ENCODE measurements around the gene FRY.
A peak's percentile ranks its signal among the peaks of the same experiment; 100 is the strongest.

The FRY gene

GRCh38 chr13:32264407-32264806 is 232.8 kb downstream of the FRY start:
- no peak for DNase-seq

- no peak for DNase-seq
Observed at GRCh38 chr13:32265726-32266125, 234.2 kb downstream of the FRY start.

DNA sequence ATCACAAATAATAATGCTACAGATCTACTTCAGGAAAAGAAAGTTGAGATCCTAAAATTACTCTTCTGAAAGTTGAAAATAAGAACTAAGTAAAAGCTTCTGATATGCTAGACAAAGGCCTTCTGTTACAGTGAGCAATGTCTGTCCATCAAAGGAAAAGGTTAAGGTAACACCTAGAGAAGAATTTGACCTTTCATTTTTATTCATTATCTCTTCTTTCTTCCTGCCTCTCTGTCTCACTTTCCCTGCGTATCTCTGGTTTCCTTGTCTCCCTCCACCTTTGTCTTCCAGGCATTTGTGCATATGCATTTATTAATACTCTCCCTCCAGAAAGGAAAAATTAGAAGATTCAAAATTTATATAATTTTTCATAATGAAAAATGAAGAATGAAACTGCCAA is 234.6 kb downstream of the FRY start:
- no peak for DNase-seq

- DNase-seq: no peak
Observed at GRCh38 chr13:32267836-32268439, 236.4 kb downstream of the FRY start.

DNA sequence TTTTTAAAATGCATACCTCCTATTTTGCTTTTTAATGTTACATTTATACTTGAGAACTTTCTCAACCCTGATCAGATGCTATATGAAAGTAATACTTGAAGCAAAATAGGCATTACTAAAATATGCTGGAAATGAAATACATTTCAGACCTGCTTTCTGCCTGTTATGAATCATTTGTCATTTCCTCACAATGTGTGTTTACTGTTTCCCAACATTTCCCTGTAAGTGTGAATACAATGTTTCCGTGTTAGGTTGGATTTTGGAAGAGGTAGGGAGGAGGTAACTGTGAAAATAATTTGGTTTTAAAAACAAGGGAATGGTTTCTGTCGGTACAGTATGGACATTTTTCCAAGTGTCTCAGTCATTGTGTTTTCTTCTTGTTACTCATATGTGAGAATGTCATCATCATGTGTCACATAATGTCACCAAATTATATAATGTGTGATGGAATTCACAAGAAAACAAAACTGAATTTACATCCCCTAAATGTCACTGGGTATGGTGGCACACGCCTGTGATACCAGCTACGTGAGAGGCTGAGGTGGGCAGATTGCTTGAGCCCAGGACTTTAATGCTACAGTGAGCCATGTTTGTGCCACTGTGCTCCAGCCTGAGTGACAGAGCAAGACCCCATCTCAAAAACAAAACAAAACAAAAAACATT is 240.6 kb downstream of the FRY start:
- no peak for DNase-seq

- no peak for DNase-seq
Observed at GRCh38 chr13:32277839-32278238, 246.3 kb downstream of the FRY start.

DNA sequence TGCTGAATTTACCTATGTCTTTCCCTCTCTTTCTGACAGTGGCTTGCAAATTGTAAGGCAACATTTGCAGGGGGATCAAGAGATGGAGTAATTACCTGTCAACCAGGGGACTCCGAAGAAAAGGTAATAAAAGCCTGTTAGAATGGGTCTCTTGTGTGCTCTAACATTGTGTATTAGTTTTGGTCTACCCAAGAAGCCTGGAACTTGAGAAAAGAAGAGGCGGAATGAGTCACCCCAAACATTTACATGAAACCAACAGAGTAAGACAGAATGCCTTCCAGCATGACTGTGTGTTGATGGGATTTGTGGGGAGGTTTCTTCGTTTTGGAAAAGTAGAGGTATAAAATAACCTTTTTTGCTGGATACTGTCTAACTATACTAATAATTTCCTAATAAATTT is 246.9 kb downstream of the FRY start:
- no peak for DNase-seq

GRCh38 chr13:32281096-32281495 is 249.5 kb downstream of the FRY start:
- DNase-seq: no peak

GRCh38 chr13:32282096-32282711 is 250.6 kb downstream of the FRY start:
- no peak for DNase-seq

GRCh38 chr13:32284927-32285632 is 253.5 kb downstream of the FRY start:
- DNase-seq: peak; percentile 71

DNA sequence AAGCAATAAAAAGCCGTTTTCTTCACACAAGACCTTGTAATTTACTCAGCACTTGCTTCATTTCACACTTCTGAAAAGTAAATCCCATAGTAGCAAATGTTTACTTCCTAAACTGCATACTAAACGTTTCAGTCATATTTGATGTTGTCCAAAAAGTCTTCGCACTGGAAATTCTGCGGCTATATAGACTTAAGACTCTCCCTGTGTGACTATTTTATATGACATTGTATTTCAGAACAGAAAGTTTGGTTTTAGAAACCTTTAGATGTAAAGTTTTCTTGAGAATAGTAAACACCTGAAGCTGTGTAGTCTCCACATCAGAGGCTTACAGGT is 254.0 kb downstream of the FRY start:
- DNase-seq: no peak

GRCh38 chr13:32297206-32297605 is 265.6 kb downstream of the FRY start:
- no peak for DNase-seq

GRCh38 chr13:32298695-32299094 is 267.1 kb downstream of the FRY start:
- DNase-seq: no peak

- no peak for DNase-seq
Observed at GRCh38 chr13:32299893-32300292, 268.3 kb downstream of the FRY start.

GRCh38 chr13:32300406-32300805 is 268.8 kb downstream of the FRY start:
- no peak for DNase-seq

DNA sequence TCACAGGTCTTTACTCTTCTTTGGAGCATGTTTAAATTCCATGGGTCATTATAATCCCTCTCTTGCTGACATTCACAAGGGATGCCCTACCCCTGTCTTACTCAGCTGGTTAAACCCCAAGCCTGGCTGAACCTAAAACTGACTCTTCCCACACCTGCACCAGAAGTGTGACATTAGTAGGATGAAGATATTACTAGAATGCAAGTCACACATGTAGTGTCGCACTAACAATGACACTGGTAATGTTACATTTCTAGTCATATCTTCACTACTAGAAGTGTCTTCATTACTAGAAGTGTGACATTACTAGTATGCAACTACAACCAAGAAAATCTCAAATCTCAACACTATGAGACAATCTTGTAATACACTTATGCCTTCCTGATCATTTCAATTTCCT is 269.3 kb downstream of the FRY start:
- no peak for DNase-seq

DNA sequence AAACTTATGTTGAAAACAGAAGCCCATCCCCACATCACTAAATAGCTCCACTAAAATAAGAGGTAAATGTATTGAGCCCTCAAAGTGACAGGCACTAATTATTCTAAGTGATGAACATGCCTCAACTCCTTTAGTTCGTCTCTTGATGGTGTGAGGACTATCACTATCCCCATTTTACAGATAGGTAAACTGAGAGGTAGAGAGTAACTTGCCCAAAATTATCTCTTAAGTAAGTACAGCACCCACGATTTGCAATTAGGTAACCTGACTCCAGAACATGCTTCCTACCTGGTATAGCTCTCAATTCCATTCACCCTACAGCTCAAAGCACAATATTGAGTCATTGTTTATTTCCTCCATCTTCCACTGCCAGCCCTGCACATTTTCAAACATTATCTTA is 270.9 kb downstream of the FRY start:
- DNase-seq: no peak

DNA sequence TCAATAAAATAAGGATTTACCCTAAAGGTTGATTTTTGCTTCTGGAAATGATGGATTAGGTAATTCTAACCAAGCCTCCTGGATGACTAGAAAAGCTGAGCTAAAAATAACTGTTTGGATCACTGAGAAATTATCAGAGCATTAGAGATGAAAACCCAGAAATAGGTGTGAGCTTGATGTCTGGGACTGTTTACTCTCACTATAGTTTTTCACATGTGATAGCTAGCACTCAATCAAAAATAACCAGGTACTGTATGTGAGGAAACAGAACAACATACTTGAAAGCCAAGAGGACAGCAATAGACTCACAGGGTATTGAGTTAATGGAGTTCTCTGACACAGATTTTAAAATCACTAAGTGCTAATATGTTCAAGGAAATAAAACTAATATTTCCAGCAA is 274.1 kb downstream of the FRY start:
- no peak for DNase-seq

DNA sequence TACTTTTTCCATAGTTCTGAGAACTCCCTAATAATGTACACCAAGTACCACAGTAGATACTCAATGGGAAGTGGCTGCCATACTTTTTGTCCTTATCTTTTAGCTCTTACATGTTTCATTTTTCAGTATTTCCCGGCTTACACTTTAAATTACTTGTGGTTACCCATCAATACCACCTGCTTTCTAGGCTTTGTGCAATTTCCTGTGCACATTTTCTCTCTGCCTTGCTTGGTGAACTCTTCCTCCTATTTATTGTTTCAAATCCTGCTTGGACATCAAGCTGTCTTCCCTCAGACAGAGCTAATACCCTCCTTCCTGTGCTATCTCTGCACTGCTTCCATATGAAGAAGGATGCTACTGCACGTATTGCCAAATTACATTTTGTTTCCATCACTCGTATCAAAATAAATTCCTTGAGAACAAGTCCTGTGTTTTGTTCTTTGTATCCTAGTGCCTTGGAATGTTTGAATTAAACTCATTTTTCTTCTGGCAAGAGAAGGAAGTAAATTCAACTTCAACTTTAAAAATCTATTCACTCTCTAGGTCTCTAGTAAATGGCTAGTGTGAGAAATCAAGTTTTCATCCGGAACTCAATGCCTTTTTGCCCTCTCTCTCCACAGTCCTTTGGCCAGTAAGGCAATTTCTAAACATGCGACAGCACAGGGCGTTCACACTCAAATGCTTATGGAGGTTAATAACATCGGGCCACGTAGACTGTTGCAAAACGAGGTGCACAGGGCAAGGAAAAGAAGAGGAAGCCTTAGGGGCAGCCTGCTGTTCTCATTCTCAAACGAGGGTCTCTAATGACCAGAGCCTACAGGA is 277.9 kb downstream of the FRY start:
- DNase-seq: no peak

- peak; percentile 55 for DNase-seq
Observed at GRCh38 chr13:32310134-32310706, 278.6 kb downstream of the FRY start.

DNA sequence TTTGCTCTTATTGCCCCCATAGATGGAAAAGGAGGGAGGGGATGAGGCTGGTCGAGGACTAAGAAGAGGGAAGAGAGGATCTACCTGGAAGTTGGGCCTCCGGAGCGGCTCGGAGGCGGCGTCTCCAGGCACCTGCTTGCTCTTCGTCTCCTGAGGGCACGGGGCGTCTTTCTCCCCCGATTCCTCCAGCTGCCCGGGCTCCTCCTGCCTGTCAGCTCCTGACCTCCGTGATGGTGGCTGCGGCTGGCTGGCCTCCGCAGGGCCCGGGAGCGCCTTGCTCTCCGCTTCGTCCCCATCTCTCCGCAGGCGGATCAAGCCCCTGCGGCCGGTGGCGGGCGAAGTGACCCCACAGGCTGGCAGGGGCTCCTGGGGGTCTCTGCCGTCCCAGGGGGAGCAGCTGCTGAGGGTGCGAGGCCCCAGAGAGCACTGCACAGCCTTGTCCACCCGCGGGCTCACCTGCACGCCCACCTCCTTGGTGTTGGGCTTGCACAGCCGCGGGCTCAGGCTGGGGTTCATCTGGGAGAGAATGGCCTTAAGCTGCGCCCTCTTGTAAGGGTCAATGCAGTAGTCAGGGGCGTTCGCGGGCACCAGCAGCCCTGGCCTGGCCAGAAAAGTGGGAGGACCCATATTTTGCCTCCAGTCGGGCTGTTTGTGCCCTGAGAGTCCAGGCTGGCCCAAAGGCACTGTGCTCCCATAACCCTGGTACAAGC is 279.8 kb downstream of the FRY start:
- no peak for DNase-seq
